ENCODE results near the gene TNFSF13B.
"Not testable (repeated sequence)": the region's sequence is repeated elsewhere in the genome, so short reads cannot be mapped to it uniquely, and the experiment has no call there.

Gene TNFSF13B

DNA sequence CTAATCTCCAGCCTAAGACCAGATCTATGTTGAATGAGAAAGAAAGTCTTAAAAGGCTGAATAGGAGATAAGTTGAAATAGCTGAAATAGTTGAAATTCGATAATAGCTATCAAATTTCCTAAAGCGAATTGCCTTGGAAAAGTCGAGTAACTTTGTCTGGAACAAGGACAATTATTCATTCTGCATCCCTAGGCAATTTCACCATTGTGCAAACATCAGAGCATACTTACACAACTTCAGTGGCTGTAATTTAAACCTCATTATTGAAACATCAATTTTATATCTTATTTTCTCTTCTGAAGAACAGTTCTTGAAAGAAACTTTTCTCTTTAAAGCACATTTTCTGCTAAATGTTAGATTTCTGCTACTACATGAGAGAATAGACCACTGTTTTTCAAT lies 13.6 kb downstream of the TNFSF13B start:
- no peak for DNase-seq (ENCODE audit: low read depth)

GRCh38 chr13:108288741-108289140 lies 19.2 kb downstream of the TNFSF13B start:
- DNase-seq (ENCODE audit: low read depth): no peak

DNA sequence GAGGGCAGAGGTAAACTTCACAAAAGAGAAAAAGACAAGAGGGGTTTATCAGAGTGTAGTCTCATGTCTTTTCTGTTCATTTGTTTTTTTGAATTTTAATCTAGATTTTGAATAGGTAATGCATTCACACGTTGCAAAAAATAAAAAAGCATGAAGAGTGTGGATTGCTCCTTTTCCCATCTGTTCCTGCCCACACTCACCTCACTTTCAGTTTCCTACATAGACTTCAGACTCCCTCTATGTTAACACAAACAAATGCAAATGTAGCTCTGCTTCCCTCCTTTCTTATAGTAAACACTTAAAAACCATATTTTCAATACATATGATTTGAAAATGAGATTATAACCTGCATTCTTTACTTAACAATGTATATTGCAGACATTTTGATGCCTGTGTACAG lies 20.3 kb downstream of the TNFSF13B start:
- no peak for DNase-seq (ENCODE audit: low read depth)

DNA sequence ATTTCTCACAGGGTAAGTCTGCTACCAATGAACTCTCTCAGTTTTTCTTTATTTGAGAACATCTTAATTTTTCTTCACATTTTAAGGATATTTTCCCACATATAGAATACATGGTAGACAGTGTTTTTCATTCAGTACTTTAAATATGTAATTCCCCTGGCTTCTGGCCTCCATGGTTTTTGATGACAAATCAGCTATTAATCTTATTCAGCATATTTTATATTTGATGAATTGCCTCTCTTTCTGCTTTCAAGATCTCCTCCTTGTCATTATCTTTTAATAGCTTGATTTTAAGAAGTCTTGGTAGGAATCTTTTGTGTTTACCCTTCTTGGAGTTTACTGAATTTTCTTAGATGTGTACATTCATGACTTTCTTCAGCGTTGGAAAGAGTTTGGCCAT lies 27.6 kb downstream of the TNFSF13B start:
- no peak for DNase-seq (ENCODE audit: low read depth)

DNA sequence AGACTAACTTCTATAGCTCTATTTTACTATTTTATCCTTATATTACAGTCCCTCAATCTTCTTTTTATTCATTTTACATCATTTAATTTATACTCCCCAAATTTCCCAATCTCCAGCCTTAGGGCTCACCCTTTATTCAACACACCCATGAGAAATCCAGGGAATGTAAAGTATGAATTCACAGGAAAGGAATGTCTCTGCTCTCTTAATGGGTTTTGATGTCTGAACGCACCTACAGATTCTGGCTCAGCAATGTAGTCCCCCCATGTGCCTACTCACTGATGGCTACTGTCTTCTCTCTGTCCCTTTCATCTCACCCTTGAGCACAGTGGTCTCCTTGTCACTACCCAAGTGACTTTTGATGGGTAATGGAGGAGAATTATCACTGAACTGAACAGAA lies 32.8 kb downstream of the TNFSF13B start:
- DNase-seq (ENCODE audit: low read depth): no peak

DNA sequence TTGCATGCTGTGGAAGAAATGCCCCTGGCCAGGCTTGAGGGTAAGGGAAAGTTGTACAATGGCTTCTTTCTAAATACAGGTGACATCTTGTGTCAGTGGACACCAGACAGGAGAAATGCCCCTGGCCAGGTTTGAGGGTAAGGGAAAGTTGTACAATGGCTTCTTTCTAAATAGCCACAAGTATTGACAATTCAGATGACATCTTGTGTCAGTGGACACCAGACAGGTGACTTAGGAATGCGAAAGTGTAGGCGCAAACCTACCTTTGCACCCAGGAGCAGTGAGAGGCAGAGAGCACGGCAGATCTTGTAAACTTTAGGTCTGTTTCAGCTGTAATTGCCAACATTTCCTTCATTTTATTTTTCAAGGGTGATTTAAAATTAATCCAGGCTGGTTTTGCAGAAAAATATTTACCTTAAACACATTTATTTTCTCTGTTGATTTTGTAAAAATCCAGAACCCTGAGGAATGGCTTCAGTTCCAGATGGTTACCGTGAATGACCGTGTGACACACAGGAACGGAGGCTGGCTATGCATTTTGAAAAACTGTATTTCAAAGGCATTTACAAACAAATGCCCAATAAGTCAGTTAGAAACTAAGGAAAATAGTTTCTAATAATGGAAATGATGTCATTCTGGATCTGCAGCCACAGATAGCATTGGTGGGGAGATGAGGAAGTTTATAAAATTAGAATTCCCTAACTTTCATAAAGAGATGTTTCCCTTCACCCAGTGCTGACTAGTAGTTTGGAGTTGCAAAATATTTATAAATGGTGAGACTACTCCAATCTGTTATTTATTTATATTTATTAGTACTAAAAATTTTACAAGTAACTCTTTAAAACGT lies 34.9 kb downstream of the TNFSF13B start:
- no peak for DNase-seq (ENCODE audit: low read depth)

GRCh38 chr13:108305655-108306054 lies 36.1 kb downstream of the TNFSF13B start:
- DNase-seq (ENCODE audit: low read depth): no peak

DNA sequence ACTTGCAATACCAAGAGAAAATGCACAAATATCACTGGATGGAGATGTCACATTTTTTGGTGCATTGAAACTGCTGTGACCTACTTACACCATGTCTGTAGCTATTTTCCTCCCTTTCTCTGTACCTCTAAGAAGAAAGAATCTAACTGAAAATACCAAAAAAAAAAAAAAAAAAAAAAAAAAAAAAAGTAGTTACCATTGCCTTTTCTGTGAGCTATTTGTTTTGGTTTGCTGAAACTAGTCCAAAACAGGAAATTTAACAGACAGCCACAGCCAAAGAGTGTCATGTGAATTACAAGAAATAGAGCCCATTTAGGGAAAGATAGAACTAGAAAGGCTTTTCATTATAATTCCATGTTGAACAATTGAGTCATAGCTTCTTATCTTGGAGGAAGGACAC lies 37.3 kb downstream of the TNFSF13B start:
- no peak for DNase-seq (ENCODE audit: low read depth)

- DNase-seq (ENCODE audit: low read depth): not testable (repeated sequence)
These were observed 42.1 kb downstream of the TNFSF13B start for GRCh38 chr13:108311596-108311995.

- no peak for DNase-seq (ENCODE audit: low read depth)
These were observed 43.9 kb downstream of the TNFSF13B start for GRCh38 chr13:108313382-108313781.

GRCh38 chr13:108315273-108315672 lies 45.8 kb downstream of the TNFSF13B start:
- no peak for DNase-seq (ENCODE audit: low read depth)

- no peak for DNase-seq (ENCODE audit: low read depth)
These were observed 46.5 kb downstream of the TNFSF13B start for GRCh38 chr13:108315991-108316390.

DNA sequence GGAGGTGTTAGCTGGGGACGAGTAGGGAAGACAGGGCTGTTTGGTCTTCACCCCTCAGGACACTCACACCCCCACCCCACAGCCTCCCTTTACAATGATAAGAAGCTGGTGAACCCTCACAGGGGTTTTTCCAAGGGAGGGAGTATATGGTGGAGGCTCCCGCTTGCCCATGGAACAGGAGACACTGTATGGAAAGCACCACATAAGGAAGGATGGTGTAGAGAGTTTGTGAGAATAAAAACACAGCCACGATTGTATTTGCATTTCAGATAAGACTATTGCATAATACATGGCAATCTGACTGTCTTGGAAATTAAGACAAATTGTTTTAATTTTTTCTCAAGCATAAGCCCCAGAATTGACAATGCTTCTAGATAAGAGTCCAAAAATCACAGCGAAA lies 46.9 kb downstream of the TNFSF13B start:
- DNase-seq (ENCODE audit: low read depth): no peak

DNA sequence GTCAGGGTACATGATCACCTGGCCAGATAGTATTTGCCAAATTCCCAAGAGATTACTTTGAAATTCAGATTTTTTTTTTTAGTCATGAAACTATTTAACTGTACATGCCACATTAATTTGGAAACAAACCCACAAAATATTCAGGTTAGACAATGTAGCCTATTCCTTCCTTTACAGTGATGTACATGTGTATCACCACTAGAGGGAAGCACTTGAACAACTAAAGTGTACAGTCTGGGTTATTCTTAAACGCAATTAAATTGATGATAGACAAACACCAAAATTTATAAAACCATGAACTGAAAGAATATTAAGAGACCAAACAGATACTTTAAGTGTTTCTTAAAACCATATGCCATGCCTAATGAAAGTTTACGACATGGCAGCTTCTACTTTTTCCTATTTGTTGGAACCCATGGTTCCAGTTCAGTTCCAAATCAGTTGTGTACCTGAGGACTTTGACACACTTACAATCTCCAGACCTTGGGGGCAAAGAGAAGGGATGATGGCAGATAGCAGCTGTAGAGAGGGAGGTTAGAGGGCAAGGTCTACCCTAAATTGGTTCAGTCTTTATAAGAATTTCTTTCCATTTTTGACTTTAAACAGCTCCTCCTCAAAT lies 52.8 kb downstream of the TNFSF13B start:
- no peak for DNase-seq (ENCODE audit: low read depth)

GRCh38 chr13:108323031-108323430 lies 53.5 kb downstream of the TNFSF13B start:
- DNase-seq (ENCODE audit: low read depth): no peak

DNA sequence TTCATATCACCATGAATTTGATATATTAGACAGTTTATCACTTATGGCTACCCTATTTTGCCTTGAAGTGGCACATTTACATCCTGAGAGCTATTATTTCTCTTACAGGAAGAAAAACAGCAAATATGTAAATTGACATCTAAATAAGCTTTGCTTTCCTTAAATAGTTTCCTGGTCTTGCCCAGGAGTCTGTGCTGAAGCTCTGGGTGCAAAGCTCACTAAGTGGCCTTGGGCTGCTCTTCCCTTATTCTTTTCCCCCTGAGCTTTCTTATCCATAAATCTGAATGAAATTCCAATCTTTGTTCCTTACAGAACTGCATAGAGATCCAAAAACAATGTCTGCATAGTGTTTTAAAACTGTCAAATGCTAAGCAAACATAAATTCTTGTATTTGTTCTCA lies 56.3 kb downstream of the TNFSF13B start:
- no peak for DNase-seq (ENCODE audit: low read depth)

GRCh38 chr13:108326309-108326708 lies 56.8 kb downstream of the TNFSF13B start:
- no peak for DNase-seq (ENCODE audit: low read depth)

- no peak for DNase-seq (ENCODE audit: low read depth)
These were observed 59.3 kb downstream of the TNFSF13B start for GRCh38 chr13:108328848-108329247.

DNA sequence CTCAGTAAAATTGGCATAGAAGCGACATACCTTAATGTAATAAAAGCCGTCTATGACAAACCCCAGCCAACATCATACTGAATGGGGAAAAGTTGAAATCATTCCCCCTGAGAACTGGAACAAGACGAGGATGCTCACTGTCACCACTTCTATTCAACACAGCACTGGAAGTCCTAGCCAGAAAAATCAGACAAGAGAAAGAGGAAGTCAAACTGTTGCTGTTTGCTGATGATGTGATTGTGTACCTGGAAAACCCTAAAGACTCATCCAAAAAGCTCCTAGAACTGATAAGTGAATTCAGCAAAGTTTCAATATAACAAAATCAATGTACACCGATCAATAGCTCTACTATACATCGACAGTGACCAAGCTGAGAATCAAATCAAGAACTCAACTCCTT lies 63.3 kb downstream of the TNFSF13B start:
- DNase-seq (ENCODE audit: low read depth): no peak

DNA sequence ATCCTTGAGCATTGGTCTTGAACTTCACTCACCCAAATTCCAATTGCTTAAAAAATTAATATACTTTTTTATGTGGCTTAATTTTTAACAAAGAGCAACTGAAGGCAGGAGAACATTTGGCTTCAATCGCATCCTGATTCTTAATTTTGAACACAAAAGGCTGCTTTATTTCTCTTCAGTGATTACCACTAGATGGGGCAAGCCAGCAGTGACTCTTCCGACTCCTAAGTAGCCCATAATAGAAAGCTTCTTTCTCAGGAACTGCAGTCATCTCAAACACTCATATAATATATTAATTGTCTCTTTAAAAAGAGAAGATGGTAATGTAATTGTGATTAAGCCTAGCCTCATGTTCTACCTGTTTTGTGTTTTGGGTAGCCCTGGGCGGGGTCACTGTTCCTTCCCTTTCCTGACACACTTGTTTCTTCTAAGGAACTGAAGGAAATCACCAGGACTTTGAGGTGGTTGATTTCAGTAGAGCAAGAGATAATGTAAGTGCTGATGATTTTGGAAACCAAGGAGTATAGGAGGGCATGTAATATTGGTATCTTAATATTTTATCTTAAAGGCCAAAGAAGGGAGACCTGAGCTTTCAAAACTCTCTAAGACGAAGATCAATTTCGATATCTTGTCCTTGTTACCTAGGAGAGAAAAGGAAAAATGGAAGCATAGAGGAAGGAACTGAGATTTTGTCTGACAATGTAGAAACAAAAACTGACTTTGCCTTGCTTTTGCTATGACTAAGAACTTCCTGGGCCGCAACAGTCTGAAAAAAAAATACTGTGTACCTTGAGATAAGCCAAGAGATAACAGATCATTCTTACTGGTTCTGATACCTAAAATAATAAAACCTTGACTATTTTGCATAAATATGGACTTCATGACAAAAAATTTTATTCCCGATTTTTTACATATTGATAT lies 73.1 kb downstream of the TNFSF13B start:
- no peak for DNase-seq (ENCODE audit: low read depth)

DNA sequence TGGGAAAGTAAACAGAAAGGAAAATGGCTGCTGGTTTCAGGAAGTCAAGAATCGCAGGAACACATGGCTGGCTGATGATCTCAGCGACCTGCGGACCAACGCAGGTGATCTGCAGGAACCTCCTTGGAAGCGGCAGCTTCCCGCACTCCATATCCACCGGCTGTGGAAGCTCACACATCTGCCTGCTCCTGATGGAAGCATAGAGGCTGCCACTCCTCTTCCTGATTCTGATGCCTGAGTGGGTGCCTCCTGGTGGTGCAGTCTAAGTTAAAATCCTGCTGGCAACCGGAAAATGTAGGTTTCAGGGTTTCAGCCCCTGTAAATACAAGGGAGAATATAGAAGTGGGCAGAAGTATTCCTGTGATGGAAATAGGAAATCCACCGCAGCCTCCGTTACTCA lies 75.5 kb downstream of the TNFSF13B start:
- no peak for DNase-seq (ENCODE audit: low read depth)

GRCh38 chr13:108346376-108346775 lies 76.9 kb downstream of the TNFSF13B start:
- DNase-seq (ENCODE audit: low read depth): no peak

DNA sequence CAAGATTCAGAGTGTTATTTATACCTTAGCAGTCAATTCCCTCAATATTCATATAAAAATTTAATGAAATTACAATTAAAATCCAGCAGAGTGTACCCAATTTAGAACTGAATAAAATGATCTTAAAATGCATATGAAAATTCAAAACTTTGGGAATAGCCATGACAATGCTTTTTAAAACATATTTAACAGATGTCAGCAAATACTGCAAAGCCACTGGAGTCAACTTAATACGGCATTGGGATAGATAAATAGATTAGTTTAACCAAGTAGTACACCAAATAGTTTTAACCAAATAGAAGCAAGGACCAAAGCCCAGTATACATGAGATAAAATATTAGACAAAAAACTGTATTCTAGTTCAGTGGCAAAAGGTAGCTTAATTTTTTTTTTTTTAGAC lies 79.8 kb downstream of the TNFSF13B start:
- DNase-seq (ENCODE audit: low read depth): no peak

Measured in HS-5 (cell line).